GM19328 (cell line): ENCODE data around the gene PEX3.
"Not testable (repeated sequence)": the region's sequence is repeated elsewhere in the genome, so short reads cannot be mapped to it uniquely, and the experiment has no call there.

Experiments
- ATAC-seq: cut with Tn5 transposase; IDR thresholded peaks from one replicate; pipeline ENCODE4 v1.9.1; 2021; ENCODE audit warnings: mild to moderate bottlenecking, moderate library complexity; ENCODE audit not compliant: unreplicated experiment

The PEX3 gene

DNA sequence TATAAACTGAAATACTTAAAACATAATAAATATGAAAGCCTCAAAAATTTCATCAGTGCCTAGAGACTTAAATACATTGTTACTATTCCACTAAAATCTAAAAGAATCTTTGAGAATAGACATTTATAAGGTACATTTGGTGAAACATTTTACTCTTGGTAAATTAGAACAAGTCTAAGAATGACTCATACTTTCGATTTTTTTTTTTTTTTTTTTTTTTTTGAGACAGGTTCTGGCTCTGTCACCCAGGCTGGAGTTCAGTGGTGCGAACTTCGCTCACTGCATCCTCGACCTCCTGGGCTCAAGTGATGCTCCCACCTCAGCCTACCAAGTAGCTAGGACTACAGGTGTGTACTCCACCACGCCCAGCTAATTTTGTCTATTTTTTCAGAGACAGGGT, 54.5 kb downstream of the PEX3 start:
- ATAC-seq: no peak

DNA sequence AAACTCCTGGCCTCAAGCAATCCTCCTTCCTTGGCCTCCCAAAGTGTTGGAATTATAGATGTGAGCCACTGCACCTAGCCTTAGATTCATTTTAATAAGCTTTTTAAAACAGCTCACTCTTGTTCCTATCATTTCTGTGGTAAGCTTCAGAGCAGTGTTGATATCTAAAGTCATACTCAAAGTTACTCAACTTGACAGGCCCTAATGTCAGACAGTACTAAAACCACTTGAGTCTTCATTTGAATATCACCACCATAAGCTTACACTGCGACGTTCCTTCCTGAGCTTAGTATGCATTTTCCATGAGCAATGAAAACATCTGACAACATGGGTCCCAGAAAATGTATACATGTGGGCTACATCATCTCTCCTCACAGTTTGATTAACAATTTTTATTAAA, 54.9 kb downstream of the PEX3 start:
- ATAC-seq: no peak

DNA sequence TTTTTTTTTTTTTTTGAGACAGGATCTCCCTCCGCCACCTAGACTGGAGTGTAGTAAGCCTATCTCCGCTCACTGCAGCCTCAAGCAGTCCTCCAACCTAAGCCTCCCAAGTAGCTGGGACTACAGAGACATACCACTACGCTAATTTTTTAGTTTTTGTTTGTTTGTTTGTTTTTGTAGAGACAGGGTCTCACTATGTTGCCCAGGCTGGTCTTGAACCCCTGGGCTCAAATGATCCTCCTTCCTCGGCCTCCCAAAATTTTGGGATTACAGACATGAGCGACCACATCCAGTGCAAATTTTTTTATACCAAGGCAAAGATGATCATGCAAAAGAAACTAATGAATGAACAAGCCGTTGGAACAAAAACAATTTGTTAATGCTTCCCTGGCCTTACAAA, 55.6 kb downstream of the PEX3 start:
- no peak for ATAC-seq

DNA sequence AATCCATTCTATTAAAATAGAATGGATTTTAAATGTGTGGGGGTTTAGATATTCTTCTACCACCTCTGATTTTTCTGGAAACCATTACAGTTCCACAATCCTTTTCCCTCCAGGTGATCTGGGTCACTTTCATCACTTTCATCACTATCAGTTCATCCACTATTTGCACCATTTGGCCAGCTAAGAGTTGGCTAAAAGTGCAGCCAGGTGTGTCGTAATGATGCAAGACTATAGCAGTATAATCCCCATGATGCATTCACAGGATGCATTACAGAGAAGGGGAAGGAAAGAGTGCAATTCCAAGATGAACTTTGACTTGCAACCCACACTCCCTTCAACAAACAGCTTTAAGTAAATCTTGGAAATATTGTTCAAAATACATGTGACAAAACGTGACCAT, 56.0 kb downstream of the PEX3 start:
- no peak for ATAC-seq

DNA sequence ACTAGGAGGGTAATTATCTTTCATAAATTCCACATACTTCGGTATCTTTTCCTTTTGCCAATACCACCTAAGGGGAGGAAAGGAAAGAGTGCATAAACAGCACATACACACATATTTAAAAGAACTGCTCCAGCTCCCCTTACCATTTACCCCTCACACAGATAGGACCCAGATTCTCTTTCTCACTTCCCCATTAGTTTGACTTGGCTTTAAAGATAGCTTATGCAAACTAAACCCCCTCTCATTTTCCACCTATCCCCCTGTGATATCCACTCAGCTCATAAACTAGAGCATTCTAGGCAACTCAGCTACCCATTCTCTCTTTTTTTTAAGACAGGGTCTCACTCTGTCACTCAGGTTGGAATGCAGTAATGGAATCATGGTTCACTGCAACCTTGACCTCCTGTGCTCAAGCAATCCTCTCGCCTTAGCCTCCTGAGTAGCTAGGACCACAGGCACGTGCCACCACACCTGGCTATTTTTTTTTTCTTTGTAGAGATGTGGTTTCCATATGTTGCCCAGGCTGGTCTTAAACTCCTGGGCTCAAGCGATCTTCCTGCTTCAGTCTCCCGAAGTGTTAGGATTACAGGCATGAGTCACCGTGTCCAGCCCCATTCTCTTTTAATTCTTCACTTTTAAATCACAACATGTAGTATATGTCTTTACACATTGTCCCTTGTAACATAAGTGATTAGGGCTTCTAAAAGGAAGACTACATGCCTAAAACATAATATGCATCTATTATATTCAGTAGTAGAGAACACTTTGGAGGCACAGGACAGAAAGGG, 56.9 kb downstream of the PEX3 start:
- peak; percentile 49 for ATAC-seq

GRCh38 chr6:143510326-143510725, 59.7 kb downstream of the PEX3 start:
- not testable (repeated sequence) for ATAC-seq

- peak; percentile 50 for ATAC-seq
These were observed 60.6 kb downstream of the PEX3 start, which contains the start of gene FUCA2 for GRCh38 chr6:143510991-143511891. Gene FUCA2, minus strand, starts transcription at chr6:143511720. Its CDS starts 86 bp downstream, at chr6:143511634.

GRCh38 chr6:143513410-143513809, 62.8 kb downstream of the PEX3 start:
- ATAC-seq: no peak

DNA sequence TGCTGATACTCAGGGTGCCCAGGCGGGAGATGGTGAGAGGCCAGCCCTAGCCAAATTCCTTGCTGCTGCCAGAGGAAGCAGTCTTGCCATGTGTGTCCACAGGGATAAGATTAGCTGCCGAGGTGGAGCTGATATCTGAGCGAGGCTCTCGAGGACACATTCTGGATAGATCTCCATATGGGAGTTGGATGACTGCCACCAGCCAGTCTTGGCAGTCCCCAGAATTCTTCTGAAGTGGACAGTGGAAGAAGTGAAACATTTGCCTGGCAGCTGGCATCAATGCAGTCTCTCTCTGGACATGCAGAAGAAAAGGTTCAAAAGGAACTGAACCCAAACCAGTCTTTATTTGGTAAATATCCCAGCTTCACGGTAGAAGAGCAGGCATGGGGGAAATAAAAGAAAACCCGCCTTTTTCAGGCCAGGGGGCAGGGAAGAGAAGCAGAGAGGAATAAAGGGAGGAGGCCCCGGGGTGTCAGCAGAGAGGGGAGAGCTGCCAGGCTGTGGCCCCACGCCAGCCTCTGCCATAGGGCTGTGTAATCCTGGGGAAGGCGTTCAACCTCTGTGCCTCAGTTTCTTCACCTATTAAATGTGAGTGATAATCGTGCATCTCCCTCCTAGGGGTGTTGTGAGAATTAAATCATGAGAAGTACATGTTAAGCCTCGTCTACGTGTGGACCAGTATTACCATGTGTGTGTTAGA, 64.6 kb downstream of the PEX3 start:
- no peak for ATAC-seq

DNA sequence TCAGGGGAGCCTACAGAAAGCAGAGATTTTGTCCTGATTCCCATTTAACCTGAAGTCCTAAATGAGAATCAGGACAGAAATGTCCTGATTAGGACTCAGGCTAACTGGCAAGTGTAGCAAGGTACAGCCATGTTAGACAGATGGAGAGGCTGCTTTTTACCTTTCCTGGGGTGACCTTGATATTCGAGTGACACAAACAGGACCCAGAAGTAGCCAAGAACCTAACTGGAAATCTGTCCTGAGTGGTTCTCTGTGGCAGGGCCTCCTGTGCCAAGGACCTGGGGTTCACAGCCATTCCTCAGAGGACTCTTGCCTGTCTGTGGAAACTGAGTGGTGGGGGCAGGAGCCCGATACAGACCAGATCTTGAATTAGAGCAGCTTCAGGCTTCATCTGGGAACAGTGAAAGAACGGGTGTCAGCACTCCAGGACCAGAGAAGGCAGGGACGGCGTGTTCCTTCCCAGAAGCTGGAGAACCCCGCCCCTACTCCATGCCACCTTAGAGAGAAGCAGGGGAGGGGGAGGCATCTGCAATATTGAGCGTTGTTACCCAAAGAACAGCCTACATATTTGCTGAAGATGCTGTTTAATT, 65.3 kb downstream of the PEX3 start:
- ATAC-seq: no peak

DNA sequence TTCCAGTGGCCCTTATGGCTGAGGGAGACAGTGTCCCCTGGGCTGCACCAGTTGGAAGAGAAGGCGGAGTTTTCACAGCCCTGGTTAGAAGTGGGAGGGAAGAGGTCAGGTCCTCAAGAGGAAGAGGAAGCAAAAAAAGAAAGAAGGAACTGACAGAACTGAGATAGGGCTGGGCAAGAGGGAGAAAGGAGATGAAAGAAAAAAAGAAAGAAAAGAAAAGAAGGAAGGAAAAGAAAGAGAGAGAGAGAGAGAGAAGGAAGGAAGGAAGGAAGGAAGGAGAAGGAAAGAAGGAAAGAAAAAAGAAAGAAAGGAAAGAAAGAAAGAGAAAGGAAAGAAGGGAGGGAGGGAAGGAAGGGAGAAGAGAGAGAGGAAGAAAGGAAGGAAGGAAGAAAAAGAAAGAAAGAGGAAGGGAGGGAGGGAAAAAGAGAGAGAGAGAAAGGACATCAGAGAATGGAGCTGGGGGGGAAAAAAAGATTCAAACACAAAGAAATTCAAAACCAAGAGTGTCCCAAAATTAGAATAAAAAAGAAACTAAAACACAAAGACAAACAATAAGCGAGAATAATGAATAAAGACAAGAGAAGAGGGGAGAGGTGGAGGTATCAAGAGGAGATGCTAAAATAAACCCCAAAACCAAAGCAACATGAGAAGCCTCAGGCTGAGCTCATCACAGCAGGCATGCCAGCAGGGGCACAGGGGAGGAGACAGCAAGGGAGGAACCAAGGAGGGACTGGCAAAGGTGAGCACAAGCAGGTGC, 66.3 kb downstream of the PEX3 start:
- ATAC-seq: no peak

DNA sequence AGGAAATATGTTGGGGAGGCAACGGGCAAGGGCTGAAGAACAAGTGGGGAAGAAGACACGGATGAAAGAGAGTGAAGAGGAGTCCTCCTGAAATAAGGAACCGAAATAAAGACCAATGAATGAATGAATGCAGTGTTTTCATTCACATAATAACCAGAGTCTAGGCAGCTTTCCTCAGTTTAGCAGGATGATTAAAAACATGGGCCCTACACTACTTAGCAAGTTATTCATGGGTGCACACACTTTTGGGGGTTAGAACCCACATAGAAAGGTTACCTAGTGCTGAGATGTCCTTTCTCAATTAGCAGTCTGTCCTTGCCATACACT, 66.8 kb downstream of the PEX3 start:
- no peak for ATAC-seq

DNA sequence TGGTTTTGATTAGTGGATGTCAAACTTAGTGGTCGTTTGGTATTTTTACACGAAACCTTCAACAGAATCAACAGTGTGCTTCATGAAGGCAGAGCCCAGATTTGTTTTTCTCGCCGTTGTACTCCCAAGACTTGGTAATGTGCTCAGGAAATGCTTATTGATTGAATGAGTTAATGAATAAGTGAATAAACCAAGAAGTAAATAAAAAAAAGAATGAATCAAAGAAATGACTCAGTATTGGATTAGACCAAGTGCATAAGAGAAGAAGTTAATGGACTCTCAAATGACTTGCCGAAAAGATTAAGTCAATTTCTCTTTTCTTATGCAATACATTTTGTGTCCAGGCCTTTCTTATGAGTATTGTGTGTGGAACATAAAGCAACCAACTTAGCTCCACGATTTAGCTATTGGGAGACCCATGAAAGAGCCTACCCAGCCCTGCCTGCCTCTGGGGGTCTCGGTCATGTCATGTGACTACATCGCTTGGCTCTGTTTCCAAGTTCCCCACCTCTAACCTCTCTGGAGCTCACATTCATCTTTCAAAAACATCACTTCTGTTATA, 71.5 kb downstream of the PEX3 start:
- ATAC-seq: no peak

GRCh38 chr6:143525356-143525755, 74.8 kb downstream of the PEX3 start:
- no peak for ATAC-seq

- no peak for ATAC-seq
These were observed 77.1 kb downstream of the PEX3 start for GRCh38 chr6:143527677-143528076.

DNA sequence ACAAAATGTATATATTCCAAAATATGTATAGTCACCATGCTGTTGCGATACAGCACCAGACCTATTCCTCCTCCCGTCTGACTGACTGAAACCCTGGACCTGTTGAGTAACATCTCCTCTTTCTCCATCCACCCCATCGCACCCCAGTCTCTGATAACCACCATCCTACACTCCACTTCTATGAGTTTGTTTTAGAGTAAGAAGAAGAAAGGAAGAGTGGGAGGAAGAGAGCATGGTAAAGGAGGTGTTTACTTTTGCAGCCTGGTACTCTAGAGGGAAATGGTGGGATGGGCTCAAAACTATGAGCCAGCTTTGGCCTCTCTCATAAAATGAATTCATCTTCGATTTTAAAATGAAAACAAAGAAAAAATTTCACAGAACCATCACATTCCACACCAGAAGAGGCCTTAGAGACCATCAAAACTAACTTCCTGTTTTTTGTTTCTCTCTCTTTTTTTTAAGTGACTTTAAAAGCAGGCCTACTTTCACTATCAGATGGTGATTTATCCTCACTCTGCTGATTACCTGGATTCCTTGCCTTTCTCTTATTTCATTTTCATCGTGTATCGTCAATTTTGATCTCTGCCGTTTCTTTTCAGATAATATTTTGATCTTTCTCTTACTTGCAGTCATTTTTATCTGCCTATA, 77.7 kb downstream of the PEX3 start:
- no peak for ATAC-seq

GRCh38 chr6:143529095-143529494, 78.5 kb downstream of the PEX3 start:
- ATAC-seq: no peak

- ATAC-seq: no peak
These were observed 81.3 kb downstream of the PEX3 start for GRCh38 chr6:143531720-143532499.

- ATAC-seq: no peak
These were observed 84.6 kb downstream of the PEX3 start for GRCh38 chr6:143535189-143535614.
